Measurements from ENCODE around the gene KBTBD13.

The KBTBD13 gene

DNA sequence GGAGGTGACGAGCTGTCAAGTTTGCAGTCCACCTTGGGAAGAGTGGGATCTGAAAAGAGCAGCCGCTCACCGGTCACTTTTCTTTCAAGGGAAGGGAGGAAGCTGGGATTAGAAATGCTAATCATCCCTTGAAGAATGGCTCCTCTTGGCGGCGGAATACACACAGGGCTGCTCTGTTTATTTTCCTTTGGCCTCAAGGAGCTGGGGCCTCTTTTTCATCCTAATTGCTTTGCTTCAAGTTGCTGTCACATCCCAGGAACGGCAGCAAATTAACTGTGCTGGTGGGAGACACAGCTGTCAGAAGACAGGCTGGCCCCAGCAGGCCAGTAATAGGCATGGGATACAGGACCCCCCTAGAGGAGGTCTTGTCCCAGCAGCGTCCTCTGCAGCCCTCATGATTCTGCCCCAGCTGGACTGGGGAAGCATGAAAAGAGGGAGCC, 6.7 kb downstream of the KBTBD13 start:
- Histone ChIP-seq H3K4me3 (ENCODE audit: low read length) (peak overlapping the region; percentile 17), H3K9me3 (ENCODE audit: insufficient read depth, low read depth, low read length) (no peaks in the 10 kb centered on the region), H3K9ac (ENCODE audit: low read depth, low read length) (no peak overlapping the region), H3K27me3 (ENCODE audit: insufficient read depth, low read length) (peaks cover 11% of the 10 kb centered on the region; the same call in 1 of the 2 replicates), H3K27ac (ENCODE audit: low read depth, low read length) (peak overlapping the region; percentile 73; the same call in 1 of the 2 replicates), H3K36me3 (ENCODE audit: insufficient read depth, low read length) (no peaks in the 10 kb centered on the region), H3K4me1 (ENCODE audit: insufficient read depth, low read length) (peaks cover 45% of the 10 kb centered on the region)
- 5% methylated on average over 7 of the region's 7 CpGs for WGBS

DNA sequence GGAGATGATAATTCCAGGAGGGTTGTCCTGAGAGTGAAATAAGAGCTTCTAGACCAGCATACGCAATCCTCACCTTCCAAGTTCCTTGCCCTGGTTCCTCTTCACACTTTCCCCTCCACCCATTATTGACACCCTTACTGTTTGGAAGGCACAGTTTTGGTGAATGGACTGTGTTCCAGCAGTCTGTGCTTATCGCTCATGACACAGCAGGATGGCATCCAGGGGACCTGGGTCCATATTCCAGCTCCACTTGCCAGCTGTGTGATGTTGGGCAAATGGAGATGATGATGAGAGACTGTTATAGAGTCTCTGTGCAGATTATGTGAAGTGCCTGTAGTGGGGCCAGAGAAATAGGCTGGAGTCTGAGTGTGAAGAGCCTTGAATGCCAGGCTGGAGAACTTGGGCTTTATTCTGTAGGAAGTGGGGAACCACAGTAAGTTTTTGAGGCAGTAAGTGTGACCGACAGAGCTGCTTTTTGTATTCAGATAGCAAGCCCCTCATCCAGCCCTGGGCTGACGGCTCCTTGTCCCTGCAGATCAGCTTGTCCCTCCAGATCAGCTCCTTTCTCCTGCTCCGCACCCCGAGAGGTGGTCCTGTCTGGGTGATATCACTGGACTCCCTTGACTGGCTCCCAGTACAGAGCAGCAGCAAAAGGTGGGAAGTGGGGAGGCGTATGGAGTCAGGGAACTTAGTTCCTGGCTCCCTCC, 8.1 kb downstream of the KBTBD13 start:
- no peak overlapping the region for H3K27ac ChIP-seq (ENCODE audit: low read depth, low read length)
- H3K9me3 ChIP-seq (ENCODE audit: insufficient read depth, low read depth, low read length) = no peaks in the 10 kb centered on the region
- peaks cover 11% of the 10 kb centered on the region; the same call in 1 of the 2 replicates for H3K27me3 ChIP-seq (ENCODE audit: insufficient read depth, low read length)
- no peaks in the 10 kb centered on the region for H3K36me3 ChIP-seq (ENCODE audit: insufficient read depth, low read length)
- no peak overlapping the region for H3K4me3 ChIP-seq (ENCODE audit: low read length)
- WGBS = 94% methylated on average over 7 of the region's 7 CpGs
- peaks cover 54% of the 10 kb centered on the region for H3K4me1 ChIP-seq (ENCODE audit: insufficient read depth, low read length)
- no peak overlapping the region for H3K9ac ChIP-seq (ENCODE audit: low read depth, low read length)

DNA sequence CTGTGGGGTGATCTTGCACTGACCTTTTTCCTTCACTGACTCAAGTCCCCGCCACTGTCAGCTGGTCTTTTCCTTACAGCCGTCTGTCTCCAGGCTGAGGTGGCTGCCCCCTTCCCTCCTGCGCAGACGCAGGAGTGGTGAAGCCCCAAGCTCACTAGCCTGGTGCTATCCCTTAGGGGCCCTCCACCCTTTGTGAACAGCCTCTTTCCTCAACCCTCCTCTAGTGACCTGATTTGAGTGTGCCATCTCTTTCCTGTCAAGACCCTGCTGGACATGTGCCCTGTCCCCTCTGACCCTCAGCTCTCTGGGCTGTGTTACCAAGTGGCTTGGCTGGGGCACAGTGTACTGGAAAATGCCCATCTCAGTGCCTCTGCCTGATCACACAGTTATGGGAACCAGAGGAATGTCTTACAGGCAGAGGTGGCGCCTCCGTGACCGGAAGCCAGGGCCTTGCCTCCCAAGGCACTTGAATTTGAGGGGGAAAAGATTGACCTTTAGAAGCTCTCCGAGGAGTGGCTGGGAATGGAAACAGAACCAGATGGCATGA, 8.7 kb downstream of the KBTBD13 start:
- H3K36me3 ChIP-seq (ENCODE audit: insufficient read depth, low read length) = no peaks in the 10 kb centered on the region
- no peak overlapping the region for H3K4me3 ChIP-seq (ENCODE audit: low read length)
- H3K27ac ChIP-seq (ENCODE audit: low read depth, low read length) = no peak overlapping the region
- WGBS = 92% methylated on average over 8 of the region's 8 CpGs
- no peak overlapping the region for H3K9ac ChIP-seq (ENCODE audit: low read depth, low read length)
- peaks cover 11% of the 10 kb centered on the region; the same call in 1 of the 2 replicates for H3K27me3 ChIP-seq (ENCODE audit: insufficient read depth, low read length)
- no peaks in the 10 kb centered on the region for H3K9me3 ChIP-seq (ENCODE audit: insufficient read depth, low read depth, low read length)
- peaks cover 54% of the 10 kb centered on the region for H3K4me1 ChIP-seq (ENCODE audit: insufficient read depth, low read length)

DNA sequence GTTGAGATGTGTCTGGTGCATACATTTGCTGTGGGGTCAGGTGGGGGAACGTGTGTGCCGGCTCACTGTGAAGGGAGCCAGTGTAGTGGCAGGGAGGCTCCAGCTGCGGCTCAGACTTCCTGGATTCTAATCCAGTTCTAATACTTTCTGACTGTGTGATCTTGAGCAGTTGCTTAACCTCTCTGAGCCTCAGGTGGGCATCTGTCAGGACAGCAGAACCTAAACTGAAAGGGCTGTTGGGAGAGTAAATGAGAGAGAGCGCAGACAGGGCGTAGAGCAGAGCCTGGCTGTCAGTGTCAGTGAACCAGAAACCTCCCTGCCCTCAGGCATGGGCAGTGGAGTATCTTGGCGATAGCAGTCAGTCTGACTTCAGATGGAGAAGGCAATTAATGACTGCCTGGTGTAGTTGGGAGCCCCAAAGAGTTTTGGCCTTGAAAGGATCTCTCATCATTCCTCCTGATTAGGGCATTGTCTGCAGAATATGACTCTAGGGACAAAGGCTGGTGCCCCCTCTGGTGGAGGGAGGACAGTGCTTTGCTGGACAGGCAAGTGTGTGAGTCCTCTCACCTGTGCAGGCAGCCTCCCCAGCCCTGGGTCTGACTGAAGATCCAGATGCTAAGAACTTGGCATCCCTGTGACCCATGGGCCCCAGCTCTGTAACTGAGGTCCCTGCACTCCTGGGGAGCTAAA, 9.6 kb downstream of the KBTBD13 start:
- 89% methylated on average over 6 of the region's 6 CpGs for WGBS
- Histone ChIP-seq H3K4me1 (ENCODE audit: insufficient read depth, low read length) (peaks cover 51% of the 10 kb centered on the region), H3K27ac (ENCODE audit: low read depth, low read length) (no peak overlapping the region), H3K27me3 (ENCODE audit: insufficient read depth, low read length) (peaks cover 11% of the 10 kb centered on the region; the same call in 1 of the 2 replicates), H3K36me3 (ENCODE audit: insufficient read depth, low read length) (no peaks in the 10 kb centered on the region), H3K4me3 (ENCODE audit: low read length) (no peak overlapping the region), H3K9ac (ENCODE audit: low read depth, low read length) (no peak overlapping the region), H3K9me3 (ENCODE audit: insufficient read depth, low read depth, low read length) (no peaks in the 10 kb centered on the region)

DNA sequence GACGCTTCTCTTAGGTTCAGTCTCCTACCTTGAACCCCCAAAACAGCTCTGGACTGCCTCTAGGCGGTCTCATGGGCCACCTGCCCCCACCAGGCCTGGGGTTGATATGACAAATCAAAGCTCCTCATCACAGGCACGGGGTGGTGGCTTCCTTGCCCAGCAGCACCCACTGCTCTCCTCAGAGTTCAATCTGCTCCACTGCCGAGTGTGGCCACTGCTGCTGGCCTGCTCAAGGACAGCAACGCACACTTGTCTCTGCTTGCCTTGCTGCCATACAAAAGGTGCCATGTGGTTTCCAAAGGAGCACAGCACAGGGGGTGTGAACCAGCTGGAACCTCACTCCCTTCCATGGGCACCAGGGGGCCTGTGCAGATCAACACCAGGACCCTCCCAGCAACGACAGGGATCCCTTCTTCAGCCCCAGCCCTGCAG, 10.2 kb downstream of the KBTBD13 start:
- WGBS = 80% methylated on average over 6 of the region's 6 CpGs
- Histone ChIP-seq H3K4me1 (ENCODE audit: insufficient read depth, low read length) (peaks cover 49% of the 10 kb centered on the region), H3K27me3 (ENCODE audit: insufficient read depth, low read length) (peaks cover 7% of the 10 kb centered on the region; the same call in 1 of the 2 replicates), H3K27ac (ENCODE audit: low read depth, low read length) (no peak overlapping the region), H3K9me3 (ENCODE audit: insufficient read depth, low read depth, low read length) (no peaks in the 10 kb centered on the region), H3K4me3 (ENCODE audit: low read length) (no peak overlapping the region), H3K36me3 (ENCODE audit: insufficient read depth, low read length) (no peaks in the 10 kb centered on the region), H3K9ac (ENCODE audit: low read depth, low read length) (no peak overlapping the region)

DNA sequence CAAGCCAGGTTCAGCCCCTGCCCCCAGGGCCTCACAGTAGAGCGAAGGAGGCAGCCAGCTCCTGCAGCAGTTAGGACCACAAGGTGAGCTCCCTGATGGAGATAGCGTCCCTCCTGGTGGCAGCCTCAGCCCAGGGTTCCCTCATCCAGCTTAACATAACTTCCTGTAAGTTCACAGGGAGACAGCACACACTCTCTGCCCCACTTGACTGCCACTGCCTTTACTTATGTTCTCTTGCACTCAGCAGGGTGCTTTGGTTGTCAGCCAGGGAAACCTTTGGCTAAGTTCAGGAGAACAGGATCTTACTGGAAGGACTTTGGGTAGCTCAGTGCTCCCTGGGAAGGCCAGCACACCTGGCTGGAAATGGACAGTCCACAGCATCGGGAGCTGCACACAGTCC, 10.9 kb downstream of the KBTBD13 start:
- peaks cover 4% of the 10 kb centered on the region; the same call in 1 of the 2 replicates for H3K27me3 ChIP-seq (ENCODE audit: insufficient read depth, low read length)
- no peak overlapping the region for H3K4me3 ChIP-seq (ENCODE audit: low read length)
- no peak overlapping the region for H3K9ac ChIP-seq (ENCODE audit: low read depth, low read length)
- WGBS = 82% methylated on average over 3 of the region's 3 CpGs
- peaks cover 43% of the 10 kb centered on the region for H3K4me1 ChIP-seq (ENCODE audit: insufficient read depth, low read length)
- H3K27ac ChIP-seq (ENCODE audit: low read depth, low read length) = no peak overlapping the region
- H3K9me3 ChIP-seq (ENCODE audit: insufficient read depth, low read depth, low read length) = no peaks in the 10 kb centered on the region
- no peaks in the 10 kb centered on the region for H3K36me3 ChIP-seq (ENCODE audit: insufficient read depth, low read length)

DNA sequence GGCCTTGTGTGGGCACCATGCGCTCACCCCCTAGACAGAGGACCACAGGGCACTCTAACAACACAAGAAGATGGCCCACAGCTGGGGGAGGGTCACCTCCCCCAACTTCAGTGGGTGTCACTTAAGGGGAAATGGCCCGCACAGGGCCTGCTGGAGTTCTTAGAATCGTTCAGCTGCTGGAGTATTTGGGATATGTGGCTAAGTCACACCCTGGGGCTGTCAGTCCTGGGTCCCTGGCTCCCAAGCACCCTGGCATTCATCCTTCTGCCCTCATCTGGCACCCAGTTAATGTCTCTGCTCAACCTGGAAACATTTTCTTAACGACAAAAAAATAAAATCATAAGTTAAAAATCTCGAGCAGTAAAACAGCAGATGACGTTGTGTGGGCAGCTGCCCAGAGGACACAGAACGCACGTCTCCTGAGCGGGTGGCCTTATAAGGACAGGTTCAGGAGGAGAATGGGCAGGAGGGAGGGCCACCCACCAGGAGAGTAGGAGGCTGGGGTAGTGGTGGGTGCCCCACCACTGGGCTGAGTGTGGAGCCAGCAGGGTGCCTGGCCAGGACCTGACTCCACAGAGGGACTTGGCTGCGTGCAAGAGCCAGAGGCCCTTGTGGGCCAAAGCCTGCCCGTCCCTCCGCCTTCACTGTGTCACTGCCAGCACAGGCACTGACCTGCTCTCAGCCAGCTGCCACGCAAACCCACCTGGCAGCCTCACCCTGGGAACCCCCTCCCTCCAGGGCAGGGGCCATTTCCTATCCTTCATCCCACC, 11.5 kb downstream of the KBTBD13 start:
- 91% methylated on average over 13 of the region's 13 CpGs for WGBS
- Histone ChIP-seq H3K4me1 (ENCODE audit: insufficient read depth, low read length) (peaks cover 36% of the 10 kb centered on the region), H3K9ac (ENCODE audit: low read depth, low read length) (no peak overlapping the region), H3K9me3 (ENCODE audit: insufficient read depth, low read depth, low read length) (no peaks in the 10 kb centered on the region), H3K27ac (ENCODE audit: low read depth, low read length) (no peak overlapping the region), H3K27me3 (ENCODE audit: insufficient read depth, low read length) (peaks cover 4% of the 10 kb centered on the region; the same call in 1 of the 2 replicates), H3K4me3 (ENCODE audit: low read length) (no peak overlapping the region), H3K36me3 (ENCODE audit: insufficient read depth, low read length) (no peaks in the 10 kb centered on the region)

DNA sequence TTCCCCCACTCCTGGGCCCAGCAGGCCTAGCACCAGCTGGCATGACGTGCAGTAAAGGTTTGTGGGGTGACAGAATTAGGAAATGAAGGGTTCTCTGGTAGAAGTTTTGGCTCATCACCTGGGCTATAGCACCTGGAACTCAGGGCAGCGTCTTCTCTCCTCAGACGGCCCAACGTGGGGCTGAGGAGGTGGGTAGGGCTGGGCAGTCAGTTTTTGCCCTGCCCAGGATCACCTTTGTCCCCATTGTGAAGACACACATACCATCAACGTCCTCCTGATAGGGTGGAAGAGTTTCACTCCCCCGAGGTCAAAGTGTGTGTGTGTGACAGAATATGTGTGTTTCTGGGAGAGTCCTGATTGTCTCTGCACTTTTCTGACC, 12.1 kb downstream of the KBTBD13 start:
- Histone ChIP-seq H3K9ac (ENCODE audit: low read depth, low read length) (no peak overlapping the region), H3K4me1 (ENCODE audit: insufficient read depth, low read length) (peaks cover 32% of the 10 kb centered on the region), H3K36me3 (ENCODE audit: insufficient read depth, low read length) (no peaks in the 10 kb centered on the region), H3K9me3 (ENCODE audit: insufficient read depth, low read depth, low read length) (no peaks in the 10 kb centered on the region), H3K4me3 (ENCODE audit: low read length) (no peak overlapping the region), H3K27me3 (ENCODE audit: insufficient read depth, low read length) (peaks cover 4% of the 10 kb centered on the region; the same call in 1 of the 2 replicates), H3K27ac (ENCODE audit: low read depth, low read length) (no peak overlapping the region)
- 84% methylated on average over 6 of the region's 6 CpGs for WGBS

DNA sequence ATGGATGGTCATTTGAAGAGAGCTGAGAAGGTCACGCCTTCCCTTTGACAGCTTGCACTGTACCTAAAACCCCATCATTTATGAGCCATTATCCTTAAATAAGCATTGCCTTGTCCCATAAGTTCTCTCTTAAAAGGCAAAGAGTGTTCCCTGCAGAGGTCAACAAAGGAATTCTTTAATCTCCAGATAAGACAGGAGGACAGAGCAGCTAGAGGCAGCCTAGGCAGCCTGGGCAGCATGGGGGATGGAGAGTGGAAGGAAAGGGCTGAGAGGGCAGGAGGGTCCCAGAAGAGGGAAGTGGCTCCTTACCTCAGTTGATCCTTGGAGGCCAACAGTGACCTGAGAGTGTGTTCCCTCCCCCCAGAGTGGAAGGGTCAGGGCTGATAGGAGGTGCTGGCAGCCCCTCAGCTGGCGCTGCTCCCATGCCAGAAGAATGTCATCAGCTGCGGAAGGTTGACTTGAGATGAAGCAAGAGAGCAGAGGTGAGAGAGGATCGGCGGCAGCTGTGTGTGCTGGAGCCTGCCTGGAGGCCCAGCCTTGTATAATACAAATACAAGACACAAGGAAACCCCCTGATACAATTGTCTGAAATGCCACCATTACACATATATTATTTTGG, 12.8 kb downstream of the KBTBD13 start:
- H3K27me3 ChIP-seq (ENCODE audit: insufficient read depth, low read length) = peaks cover 4% of the 10 kb centered on the region; the same call in 1 of the 2 replicates
- no peak overlapping the region for H3K9ac ChIP-seq (ENCODE audit: low read depth, low read length)
- 84% methylated on average over 5 of the region's 5 CpGs for WGBS
- no peaks in the 10 kb centered on the region for H3K9me3 ChIP-seq (ENCODE audit: insufficient read depth, low read depth, low read length)
- peaks cover 25% of the 10 kb centered on the region for H3K4me1 ChIP-seq (ENCODE audit: insufficient read depth, low read length)
- no peak overlapping the region for H3K27ac ChIP-seq (ENCODE audit: low read depth, low read length)
- H3K36me3 ChIP-seq (ENCODE audit: insufficient read depth, low read length) = no peaks in the 10 kb centered on the region
- H3K4me3 ChIP-seq (ENCODE audit: low read length) = no peak overlapping the region

DNA sequence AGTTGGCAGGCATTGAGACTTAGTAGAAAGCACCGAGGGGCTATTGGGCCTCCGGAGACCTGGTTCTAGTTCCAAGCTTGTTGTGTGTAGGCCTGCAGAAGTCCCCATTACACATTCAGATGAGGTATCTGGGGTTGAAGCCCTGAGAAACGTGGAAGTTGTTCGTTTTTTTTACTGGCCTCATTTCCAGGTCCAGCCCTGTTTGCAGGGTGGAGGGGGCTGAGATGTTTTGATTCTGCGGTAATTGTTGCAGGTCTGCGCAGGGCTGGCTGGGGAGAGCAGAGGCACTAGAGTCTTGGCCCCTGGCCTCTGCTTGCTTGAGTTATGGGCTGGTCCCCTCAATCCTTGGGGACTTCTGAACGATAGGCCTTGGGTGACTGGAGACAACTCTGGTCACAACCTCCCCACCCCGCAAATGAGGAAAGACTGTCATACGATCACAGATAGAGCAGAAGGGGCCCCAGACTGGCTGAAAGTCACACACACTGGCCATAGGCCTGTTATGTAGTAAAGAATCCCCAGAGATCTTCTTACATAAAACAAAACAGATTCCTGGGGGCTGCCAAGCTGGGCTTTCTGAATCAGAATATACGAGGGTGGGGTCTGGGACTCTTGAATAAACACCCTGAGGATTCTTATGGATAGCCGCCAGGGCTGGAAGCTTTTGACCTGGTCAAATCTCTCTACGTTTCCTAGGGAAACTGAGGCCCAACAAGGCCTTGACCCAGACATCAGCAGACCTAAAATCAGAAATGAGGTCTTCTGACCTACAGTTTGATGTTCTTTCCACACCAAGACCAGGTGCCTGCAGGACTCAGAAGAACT, 15.6 kb downstream of the KBTBD13 start:
- no peaks in the 10 kb centered on the region for H3K36me3 ChIP-seq (ENCODE audit: insufficient read depth, low read length)
- no peak overlapping the region for H3K4me3 ChIP-seq (ENCODE audit: low read length)
- no peak overlapping the region for H3K27ac ChIP-seq (ENCODE audit: low read depth, low read length)
- peaks cover 14% of the 10 kb centered on the region; the same call in 1 of the 2 replicates for H3K4me1 ChIP-seq (ENCODE audit: insufficient read depth, low read length)
- 88% methylated on average over 12 of the region's 12 CpGs for WGBS
- no peaks in the 10 kb centered on the region for H3K9me3 ChIP-seq (ENCODE audit: insufficient read depth, low read depth, low read length)
- H3K9ac ChIP-seq (ENCODE audit: low read depth, low read length) = no peak overlapping the region
- H3K27me3 ChIP-seq (ENCODE audit: insufficient read depth, low read length) = no peaks in the 10 kb centered on the region

Measured in HUES64 (cell line).